ENCODE data around the gene PACSIN1.

PACSIN1 gene

GRCh38 chr6:34574647-34575293, 108.9 kb downstream of the PACSIN1 start:
- H3K27me3 ChIP-seq (ENCODE audit: insufficient read depth, low read length), result no peaks in the 10 kb centered on the region
- peaks cover 7% of the 10 kb centered on the region; the same call in 1 of the 2 replicates for H3K4me1 ChIP-seq (ENCODE audit: insufficient read depth, low read length)
- H3K9ac ChIP-seq (ENCODE audit: low read depth, low read length), result 0 out of 2 replicates have a peak overlapping the region, but pooled peaks have one; percentile 13
- H3K4me3 ChIP-seq (ENCODE audit: low read length), result no peak overlapping the region
- no peaks in the 10 kb centered on the region for H3K36me3 ChIP-seq (ENCODE audit: insufficient read depth, low read depth, low read length)
- H3K9me3 ChIP-seq (ENCODE audit: insufficient read depth, low read depth, low read length), result no peaks in the 10 kb centered on the region
- no peak overlapping the region for H3K27ac ChIP-seq (ENCODE audit: low read length)

GRCh38 chr6:34575326-34575725, 109.5 kb downstream of the PACSIN1 start:
- Histone ChIP-seq H3K9me3 (ENCODE audit: insufficient read depth, low read depth, low read length) (no peaks in the 10 kb centered on the region), H3K4me1 (ENCODE audit: insufficient read depth, low read length) (peaks cover 7% of the 10 kb centered on the region; the same call in 1 of the 2 replicates), H3K36me3 (ENCODE audit: insufficient read depth, low read depth, low read length) (no peaks in the 10 kb centered on the region)

DNA sequence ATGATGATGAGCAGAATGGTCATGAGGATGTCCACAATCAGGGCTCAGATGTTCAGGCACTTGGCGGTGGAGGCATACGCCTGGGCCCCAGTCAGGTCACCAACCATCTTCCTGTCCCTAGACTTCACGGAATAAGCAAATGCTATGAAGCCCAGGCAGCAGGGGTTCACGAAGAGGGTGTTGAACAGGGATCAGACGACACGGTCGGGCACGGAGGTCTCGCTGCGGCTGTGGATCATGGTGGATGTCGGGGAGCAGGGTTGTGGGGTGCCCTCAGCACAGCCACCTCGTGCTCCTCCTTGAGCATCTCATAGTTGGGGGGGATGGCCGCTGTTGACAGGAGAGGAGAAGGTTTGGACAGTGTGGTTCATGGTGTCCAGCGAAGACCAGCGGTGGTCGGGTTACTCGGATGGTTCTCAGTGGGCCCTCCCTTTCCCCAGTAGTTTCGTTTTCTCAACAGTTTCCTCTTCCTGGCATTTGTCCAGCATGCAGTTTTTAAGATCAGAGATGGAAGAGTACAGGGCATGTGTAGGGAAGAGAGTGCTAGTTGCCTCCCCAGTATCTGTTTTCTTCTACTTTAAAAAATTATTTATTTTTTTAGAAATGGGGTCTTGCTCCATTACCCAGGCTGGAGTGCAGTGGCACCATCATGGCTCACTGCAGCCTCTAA, 110.5 kb downstream of the PACSIN1 start:
- Histone ChIP-seq H3K9ac (ENCODE audit: low read depth, low read length) (no peak overlapping the region), H3K4me1 (ENCODE audit: insufficient read depth, low read length) (peaks cover 11% of the 10 kb centered on the region; the same call in 1 of the 2 replicates), H3K9me3 (ENCODE audit: insufficient read depth, low read depth, low read length) (no peaks in the 10 kb centered on the region), H3K27me3 (ENCODE audit: insufficient read depth, low read length) (no peaks in the 10 kb centered on the region), H3K36me3 (ENCODE audit: insufficient read depth, low read depth, low read length) (no peaks in the 10 kb centered on the region), H3K27ac (ENCODE audit: low read length) (no peak overlapping the region), H3K4me3 (ENCODE audit: low read length) (no peak overlapping the region)

More at GRCh38 chr6:34575326-34575725, 109.5 kb downstream of the PACSIN1 start:
- H3K4me3 ChIP-seq (ENCODE audit: low read length), result no peak overlapping the region
- H3K27me3 ChIP-seq (ENCODE audit: insufficient read depth, low read length), result no peaks in the 10 kb centered on the region
- no peak overlapping the region for H3K27ac ChIP-seq (ENCODE audit: low read length)
- H3K9ac ChIP-seq (ENCODE audit: low read depth, low read length), result 0 out of 2 replicates have a peak overlapping the region, but pooled peaks have one; percentile 13

DNA sequence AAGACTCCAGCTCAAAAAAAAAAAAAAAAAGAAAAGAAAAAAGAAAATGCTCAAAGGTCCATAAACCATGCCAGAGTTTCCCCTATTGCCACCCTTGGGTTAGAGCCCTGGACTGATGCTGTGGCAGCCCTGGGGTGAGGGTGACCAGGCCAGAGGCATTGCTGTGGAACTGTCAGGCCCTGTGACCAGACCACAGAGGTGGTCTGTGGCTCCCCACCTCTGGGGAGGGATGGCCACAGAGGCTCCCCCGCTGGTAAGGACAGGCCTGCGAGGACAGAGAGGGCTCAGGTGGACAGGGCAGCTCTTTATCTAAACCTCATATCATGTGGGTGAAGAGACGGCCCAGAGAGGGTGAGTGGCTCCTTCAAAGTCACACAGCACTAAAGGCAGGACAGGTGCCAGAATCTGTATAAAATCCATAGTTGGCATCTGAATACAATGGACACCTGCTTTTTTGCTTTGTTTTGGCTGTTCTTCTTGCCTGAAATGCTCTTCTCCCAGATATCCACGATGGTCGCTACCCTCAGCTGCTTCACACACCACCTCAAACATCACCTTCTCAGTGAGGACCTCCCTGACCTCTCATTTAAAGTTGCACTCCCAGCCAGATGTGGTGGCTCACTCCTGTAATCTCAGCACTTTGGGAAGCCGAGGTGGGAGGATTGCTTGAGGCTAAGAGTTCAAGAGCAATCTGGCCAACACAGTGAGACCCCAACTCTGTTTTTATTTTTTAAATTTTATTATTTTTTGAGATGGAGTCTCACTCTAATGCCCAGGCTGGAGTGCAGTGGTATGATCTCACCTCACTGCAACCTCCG, 112.8 kb downstream of the PACSIN1 start:
- H3K4me1 ChIP-seq (ENCODE audit: insufficient read depth, low read length), result peaks cover 11% of the 10 kb centered on the region; the same call in 1 of the 2 replicates
- H3K27me3 ChIP-seq (ENCODE audit: insufficient read depth, low read length), result no peaks in the 10 kb centered on the region
- H3K9ac ChIP-seq (ENCODE audit: low read depth, low read length), result no peak overlapping the region
- H3K9me3 ChIP-seq (ENCODE audit: insufficient read depth, low read depth, low read length), result no peaks in the 10 kb centered on the region
- no peak overlapping the region for H3K4me3 ChIP-seq (ENCODE audit: low read length)
- H3K36me3 ChIP-seq (ENCODE audit: insufficient read depth, low read depth, low read length), result no peaks in the 10 kb centered on the region
- H3K27ac ChIP-seq (ENCODE audit: low read length), result no peak overlapping the region

- Histone ChIP-seq H3K9ac (ENCODE audit: low read depth, low read length) (no peak overlapping the region; the same call in 1 of the 2 replicates), H3K27ac (ENCODE audit: low read length) (no peak overlapping the region), H3K27me3 (ENCODE audit: insufficient read depth, low read length) (no peaks in the 10 kb centered on the region), H3K9me3 (ENCODE audit: insufficient read depth, low read depth, low read length) (no peaks in the 10 kb centered on the region), H3K4me3 (ENCODE audit: low read length) (no peak overlapping the region), H3K4me1 (ENCODE audit: insufficient read depth, low read length) (peaks cover 4% of the 10 kb centered on the region; the same call in 1 of the 2 replicates), H3K36me3 (ENCODE audit: insufficient read depth, low read depth, low read length) (no peaks in the 10 kb centered on the region)
Measured at GRCh38 chr6:34580707-34581560, 115.1 kb downstream of the PACSIN1 start.

DNA sequence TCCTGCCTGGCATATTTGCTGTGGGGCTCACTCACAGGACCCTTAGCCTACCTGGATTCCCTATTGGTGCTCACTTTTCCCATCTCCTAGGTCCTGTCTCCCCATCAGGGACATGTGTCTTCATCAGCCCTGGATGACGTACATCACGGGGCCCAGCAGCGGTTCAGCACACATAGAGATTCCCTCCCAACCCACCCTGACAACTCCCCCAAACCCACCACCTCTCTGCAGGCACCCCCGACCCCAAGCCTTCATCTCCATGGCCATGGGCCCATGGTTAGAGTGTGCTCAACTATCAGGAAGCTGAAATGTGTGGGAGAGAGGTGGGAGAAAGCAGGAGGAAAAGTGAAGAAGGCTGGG, 115.7 kb downstream of the PACSIN1 start:
- H3K4me3 ChIP-seq (ENCODE audit: low read length), result no peak overlapping the region
- H3K27me3 ChIP-seq (ENCODE audit: insufficient read depth, low read length), result no peaks in the 10 kb centered on the region
- no peak overlapping the region for H3K27ac ChIP-seq (ENCODE audit: low read length)
- H3K9ac ChIP-seq (ENCODE audit: low read depth, low read length), result no peak overlapping the region; the same call in 1 of the 2 replicates
- H3K9me3 ChIP-seq (ENCODE audit: insufficient read depth, low read depth, low read length), result no peaks in the 10 kb centered on the region
- no peaks in the 10 kb centered on the region for H3K36me3 ChIP-seq (ENCODE audit: insufficient read depth, low read depth, low read length)
- peaks cover 4% of the 10 kb centered on the region; the same call in 1 of the 2 replicates for H3K4me1 ChIP-seq (ENCODE audit: insufficient read depth, low read length)

DNA sequence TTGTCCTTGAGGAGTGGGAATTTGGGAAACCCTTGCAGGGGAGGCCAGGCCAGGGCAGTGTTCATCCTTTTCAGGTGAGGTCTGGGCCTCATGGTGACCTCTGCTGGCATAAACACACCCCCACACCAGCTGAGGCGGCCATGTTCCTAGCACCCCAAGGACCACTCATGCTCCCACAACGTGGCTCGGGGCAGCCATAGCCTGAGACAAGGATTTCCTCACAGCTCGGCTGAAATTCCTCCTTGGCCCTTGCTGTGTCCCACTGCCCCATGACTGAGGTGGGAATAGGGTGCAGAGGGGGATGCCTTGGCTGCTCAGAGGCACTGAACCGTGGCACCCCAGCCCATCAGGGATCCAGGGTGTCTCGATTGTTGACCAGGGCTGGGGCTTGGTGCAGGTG, 117.6 kb downstream of the PACSIN1 start:
- no peaks in the 10 kb centered on the region for H3K27me3 ChIP-seq (ENCODE audit: insufficient read depth, low read length)
- no peak overlapping the region for H3K4me3 ChIP-seq (ENCODE audit: low read length)
- H3K27ac ChIP-seq (ENCODE audit: low read length), result no peak overlapping the region
- no peaks in the 10 kb centered on the region for H3K9me3 ChIP-seq (ENCODE audit: insufficient read depth, low read depth, low read length)
- peaks cover 6% of the 10 kb centered on the region; the same call in 1 of the 2 replicates for H3K36me3 ChIP-seq (ENCODE audit: insufficient read depth, low read depth, low read length)
- H3K9ac ChIP-seq (ENCODE audit: low read depth, low read length), result no peak overlapping the region
- peaks cover 15% of the 10 kb centered on the region; the same call in 1 of the 2 replicates for H3K4me1 ChIP-seq (ENCODE audit: insufficient read depth, low read length)

DNA sequence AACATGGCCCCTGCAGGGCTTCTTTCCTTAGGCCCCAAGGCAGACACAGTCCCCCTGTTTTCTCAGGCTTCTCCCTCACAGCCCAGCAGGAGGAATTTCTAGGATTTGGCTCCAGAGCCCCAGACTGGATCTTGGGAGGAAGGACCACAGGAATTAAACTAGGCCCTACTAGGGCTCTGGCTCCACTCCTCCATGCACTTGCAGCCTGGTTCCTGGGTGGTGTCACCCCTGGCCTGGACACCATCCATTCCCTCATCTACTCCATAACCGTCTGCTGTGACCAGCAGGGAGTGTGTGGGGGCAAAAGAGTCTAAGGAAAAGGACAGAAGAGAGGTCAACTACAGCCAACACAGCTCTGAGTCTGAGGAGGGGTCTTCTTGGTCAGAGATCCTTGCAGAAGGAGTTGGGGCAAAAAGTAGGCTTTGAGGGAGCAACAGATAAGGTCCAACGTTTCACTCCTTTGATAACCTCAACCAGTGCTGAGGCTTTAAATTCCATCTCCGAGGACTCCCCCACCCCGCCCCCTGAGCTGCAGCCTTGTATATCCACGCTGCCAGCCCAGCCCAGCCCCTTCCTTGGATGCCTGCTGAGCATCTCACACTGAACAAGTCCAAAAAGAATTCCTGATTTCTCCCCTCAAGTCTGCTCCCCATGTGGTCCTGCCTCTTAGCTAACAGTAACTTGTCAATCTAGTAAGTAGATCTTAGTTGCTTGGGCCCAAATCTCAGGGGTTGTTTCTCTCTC, 118.2 kb downstream of the PACSIN1 start:
- no peak overlapping the region for H3K27ac ChIP-seq (ENCODE audit: low read length)
- H3K4me1 ChIP-seq (ENCODE audit: insufficient read depth, low read length), result peaks cover 15% of the 10 kb centered on the region; the same call in 1 of the 2 replicates
- no peaks in the 10 kb centered on the region for H3K9me3 ChIP-seq (ENCODE audit: insufficient read depth, low read depth, low read length)
- H3K9ac ChIP-seq (ENCODE audit: low read depth, low read length), result no peak overlapping the region
- peaks cover 6% of the 10 kb centered on the region; the same call in 1 of the 2 replicates for H3K36me3 ChIP-seq (ENCODE audit: insufficient read depth, low read depth, low read length)
- H3K27me3 ChIP-seq (ENCODE audit: insufficient read depth, low read length), result no peaks in the 10 kb centered on the region
- H3K4me3 ChIP-seq (ENCODE audit: low read length), result no peak overlapping the region

DNA sequence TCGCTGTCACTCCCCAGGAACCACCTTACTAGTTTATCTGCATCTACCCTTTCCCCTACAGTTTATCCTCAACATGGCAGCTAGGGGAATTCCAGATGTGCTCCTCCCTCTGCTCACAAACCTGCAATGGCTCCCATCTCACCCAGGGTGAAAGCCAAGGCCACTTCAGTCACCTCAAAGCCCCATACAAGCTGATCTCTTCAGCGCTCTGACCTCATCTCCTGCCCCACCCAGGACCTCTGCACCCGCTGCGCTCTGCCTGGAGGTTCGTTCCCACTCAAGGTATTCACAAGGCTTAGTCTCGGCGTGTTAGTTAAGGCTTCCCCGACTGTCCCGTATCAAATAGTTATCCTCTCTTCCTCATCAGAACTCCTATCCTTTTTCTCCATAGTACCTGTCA, 118.8 kb downstream of the PACSIN1 start:
- Histone ChIP-seq H3K4me3 (ENCODE audit: low read length) (no peak overlapping the region), H3K9ac (ENCODE audit: low read depth, low read length) (no peak overlapping the region), H3K9me3 (ENCODE audit: insufficient read depth, low read depth, low read length) (no peaks in the 10 kb centered on the region), H3K4me1 (ENCODE audit: insufficient read depth, low read length) (peaks cover 21% of the 10 kb centered on the region; the same call in 1 of the 2 replicates), H3K27me3 (ENCODE audit: insufficient read depth, low read length) (no peaks in the 10 kb centered on the region), H3K36me3 (ENCODE audit: insufficient read depth, low read depth, low read length) (peaks cover 6% of the 10 kb centered on the region; the same call in 1 of the 2 replicates), H3K27ac (ENCODE audit: low read length) (no peak overlapping the region)

Data from iPS-20b (cell line).